Lower leg skin (tissue), 4 donors: ENCODE results near the gene XRCC4. TPM values are rescaled to one million over a fixed set of nuclear protein-coding genes. Genes with fewer than 3 reads are reported as not detected.

Experiments used
- DNase-seq, 2 donors: peaks; one replicate each; pipeline ENCODE4 v3.0.0-alpha.2; 2019; ENCODE audit warnings: low spot score in 2 of 2
- H3K4me3 ChIP-seq: fragments of 200-600 bp; sonication (generic); 2 replicates; pipeline ENCODE4 v1.5.1; 2017; ENCODE audit warnings: mild to moderate bottlenecking, low read depth; ENCODE audit not compliant: poor library complexity, severe bottlenecking
- CTCF ChIP-seq, 3 donors: fragments of 450-650 bp; IDR thresholded peaks; one replicate each; pipeline ENCODE4 v1.5.1; 2016; ENCODE audit warnings: antibody characterized with exemption in 3 of 3, mild to moderate bottlenecking in 3 of 3, moderate library complexity in 2 of 3
- POLR2A ChIP-seq, 2 donors: fragments of 450-650 bp; IDR thresholded peaks; one replicate each; pipeline ENCODE4 v1.6.1; 2016 to 2017; ENCODE audit warnings: antibody characterized with exemption in 2 of 2, mild to moderate bottlenecking in 1 of 2, moderate library complexity in 1 of 2
- WGBS, 2 donors: methylation state at CpG; one replicate each; pipeline ENCODE4 v1.1.5; 2018; 5-methylcytosine and 5-hydroxymethylcytosine counted together
- intact Hi-C: fragments of 100-400 bp; cut with DNase I; formaldehyde crosslinking; loops from one replicate; pipeline ENCODE4 v1.15.0; 2023; ENCODE audit warnings: low total_unique reads
- total RNA-seq, 4 donors: library from RNA; depleted of rRNA; stranded (reverse); fragments of >200 nt; gene quantifications; one replicate each; pipeline ENCODE4 v1.1.0, GENCODE V29; 2016

The XRCC4 gene
- total RNA-seq, 4 donors from 2014 or later, result 2.0 to 7.0 (median 4.2) TPM

- H3K4me3 ChIP-seq, result no peak overlapping the region
- 72 to 74% methylated on average over 2 of the region's 2 CpGs for WGBS, 2 donors
- DNase-seq, result no peak
- TF ChIP-seq CTCF (IDR thresholded peaks at IDR 0.05) (no peak), POLR2A (IDR thresholded peaks at IDR 0.05) (no peak)
- intact Hi-C loops, result no loop called here
Measured at GRCh38 chr5:83313436-83313835, 236.1 kb downstream of the XRCC4 start.

- DNase-seq, result no peak
- no peak overlapping the region for H3K4me3 ChIP-seq
- intact Hi-C loops, result no loop called here
- no peak for TF ChIP-seq POLR2A (IDR thresholded peaks at IDR 0.05)
- TF ChIP-seq CTCF (IDR thresholded peaks at IDR 0.05), result no peak
Measured at GRCh38 chr5:83321483-83322055, 244.2 kb downstream of the XRCC4 start.

GRCh38 chr5:83322273-83322924, 245.1 kb downstream of the XRCC4 start:
- no peak overlapping the region for H3K4me3 ChIP-seq
- intact Hi-C loops, result no loop called here
- TF ChIP-seq CTCF (IDR thresholded peaks at IDR 0.05) (no peak), POLR2A (IDR thresholded peaks at IDR 0.05) (no peak)
- 91 to 94% methylated on average over 5 of the region's 5 CpGs for WGBS, 2 donors
- no peak for DNase-seq

GRCh38 chr5:83323557-83324180, 246.3 kb downstream of the XRCC4 start:
- TF ChIP-seq CTCF (IDR thresholded peaks at IDR 0.05) (no peak), POLR2A (IDR thresholded peaks at IDR 0.05) (no peak)
- intact Hi-C loops, result no loop called here
- DNase-seq, result no peak
- H3K4me3 ChIP-seq, result no peak overlapping the region

GRCh38 chr5:83331842-83332241, 254.5 kb downstream of the XRCC4 start:
- no peak overlapping the region for H3K4me3 ChIP-seq
- intact Hi-C loops, result no loop called here
- DNase-seq, result no peak
- 61 to 62% methylated on average over 2 of the region's 2 CpGs for WGBS, 2 donors
- no peak for TF ChIP-seq POLR2A (IDR thresholded peaks at IDR 0.05)
- TF ChIP-seq CTCF (IDR thresholded peaks at IDR 0.05), result no peak
